ENCODE data around the gene TBC1D17.

GRCh38 chr19:49870309-49870901 is 7.1 kb upstream of the TBC1D17 start:
- TF ChIP-seq POLR2A (IDR thresholded peaks at IDR 0.05): no peak
- no peak for TF ChIP-seq CTCF (IDR thresholded peaks at IDR 0.05)
